Subcutaneous adipose tissue (tissue), 4 donors: ENCODE results near the gene KCNT1. TPM values are rescaled to one million over a fixed set of nuclear protein-coding genes. Genes with fewer than 3 reads are reported as not detected.

ENCODE experiments used
- CTCF ChIP-seq: fragments of 450-650 bp; IDR thresholded peaks from one replicate; pipeline ENCODE4 v1.5.1; 2016; ENCODE audit warnings: low read depth, mild to moderate bottlenecking, control low read depth, antibody characterized with exemption, moderate library complexity
- total RNA-seq, 4 donors: library from RNA; depleted of rRNA; stranded (reverse); fragments of >200 nt; gene quantifications; one replicate each; pipeline ENCODE4 v1.1.0, GENCODE V29; 2016

KCNT1 gene
- total RNA-seq, 4 donors from 2014 or later: 0.33 to 0.51 TPM; not detected in 2

GRCh38 chr9:135789838-135790291 is 87.9 kb downstream of the KCNT1 start:
- TF ChIP-seq CTCF: no peak

GRCh38 chr9:135790356-135790755 is 88.4 kb downstream of the KCNT1 start:
- no peak for TF ChIP-seq CTCF

GRCh38 chr9:135790850-135791249 is 88.9 kb downstream of the KCNT1 start:
- TF ChIP-seq CTCF: no peak

- TF ChIP-seq CTCF: no peak
Observed at GRCh38 chr9:135791431-135792267, 89.7 kb downstream of the KCNT1 start.

GRCh38 chr9:135792268-135793128 is 90.5 kb downstream of the KCNT1 start:
- TF ChIP-seq CTCF: no peak

GRCh38 chr9:135793221-135794056 is 91.5 kb downstream of the KCNT1 start:
- TF ChIP-seq CTCF: no peak
